ENCODE measurements around the gene CHIT1. TPM values are rescaled to one million over a fixed set of nuclear protein-coding genes. Genes with fewer than 3 reads are reported as not detected.

The CHIT1 gene
- total RNA-seq, 1 donor from 2014 or later: not detected

DNA sequence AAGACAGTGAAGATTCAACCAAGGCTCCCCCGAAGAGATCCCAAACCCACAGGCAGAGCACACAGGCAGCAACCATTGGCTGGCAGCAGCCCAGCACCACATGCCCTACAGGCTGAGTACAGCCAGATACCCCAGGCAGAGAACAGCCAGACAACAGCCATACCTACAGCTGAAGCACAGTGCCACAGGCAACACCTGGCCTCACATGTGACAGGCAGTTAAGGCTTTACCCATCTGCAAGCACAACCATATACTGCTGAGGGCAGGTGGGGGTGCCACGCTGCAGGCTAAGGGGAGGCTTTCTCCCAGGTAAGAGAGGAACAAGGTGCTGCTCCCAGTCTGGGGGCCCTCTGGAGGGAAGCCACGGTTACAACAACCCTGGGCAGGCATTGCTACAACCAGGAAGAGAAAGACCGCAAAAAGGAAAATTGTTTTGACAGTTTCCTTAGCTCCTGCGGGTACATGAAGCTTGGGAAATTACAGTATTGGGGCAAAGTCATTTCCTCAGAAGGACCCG lies 12.3 kb downstream of the CHIT1 start:
- no peak for DNase-seq (ENCODE audit: low read depth, low spot score)

DNA sequence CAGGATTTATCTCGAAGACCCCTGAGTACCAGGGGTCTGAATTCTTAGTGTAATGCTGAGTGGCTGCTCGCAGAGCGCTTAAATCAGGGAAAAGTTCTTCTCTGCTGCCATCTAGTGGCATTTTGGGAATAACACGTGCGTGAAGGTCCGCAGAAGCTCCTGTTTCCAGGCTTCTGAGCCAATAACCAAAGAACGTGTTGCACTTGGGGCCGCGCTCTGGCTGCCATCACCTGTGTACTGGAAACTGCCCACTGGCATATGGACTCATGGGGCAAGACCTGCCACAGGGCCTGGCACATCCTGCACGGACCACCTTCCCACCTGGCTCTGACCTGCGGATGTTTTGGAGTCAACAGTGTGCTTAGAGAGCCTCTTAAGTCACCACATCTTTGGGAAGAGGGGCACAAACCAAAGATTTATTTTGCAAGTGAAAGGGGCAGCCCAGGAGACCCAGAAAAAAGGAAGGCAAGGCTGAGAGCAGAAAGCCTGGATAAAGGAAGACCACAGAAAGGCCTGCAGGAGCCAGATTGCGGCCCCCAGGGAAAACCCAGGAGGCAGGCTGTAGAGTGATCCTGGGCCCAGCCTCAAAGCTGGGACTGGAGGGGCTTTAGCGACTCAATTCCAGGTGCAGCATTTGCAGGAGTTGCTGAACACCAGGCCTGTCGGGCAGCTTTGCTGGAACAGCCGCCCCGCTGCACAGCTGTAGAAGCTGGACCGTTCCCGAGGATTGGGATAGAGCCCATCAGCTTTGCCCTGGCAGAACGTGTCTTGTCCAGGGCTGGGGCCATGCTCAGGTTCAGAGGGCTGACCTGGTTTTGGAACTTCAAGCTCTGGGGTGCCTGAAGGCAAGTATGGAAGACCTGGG lies 13.0 kb downstream of the CHIT1 start:
- DNase-seq (ENCODE audit: low read depth, low spot score): no peak

DNA sequence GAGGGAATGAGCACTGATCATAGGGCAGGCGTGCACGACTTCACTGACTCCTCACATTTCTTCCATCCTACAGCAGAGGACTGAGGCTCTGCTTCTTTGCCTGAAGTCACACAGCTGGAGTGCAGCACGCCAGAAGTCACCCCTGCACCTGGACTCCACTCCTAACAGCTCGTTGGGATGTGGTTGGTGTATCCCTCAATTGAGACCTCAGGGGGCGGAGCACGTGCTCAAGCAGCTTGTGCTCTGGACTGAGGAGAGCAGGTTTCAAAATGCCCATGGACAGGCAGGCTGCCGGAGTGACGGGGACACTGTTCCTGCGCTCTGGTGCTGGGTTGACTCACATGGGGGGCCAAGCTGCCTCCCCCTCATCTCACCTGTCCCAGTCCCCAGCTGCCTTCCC lies 13.9 kb downstream of the CHIT1 start:
- DNase-seq (ENCODE audit: low read depth, low spot score): no peak

DNA sequence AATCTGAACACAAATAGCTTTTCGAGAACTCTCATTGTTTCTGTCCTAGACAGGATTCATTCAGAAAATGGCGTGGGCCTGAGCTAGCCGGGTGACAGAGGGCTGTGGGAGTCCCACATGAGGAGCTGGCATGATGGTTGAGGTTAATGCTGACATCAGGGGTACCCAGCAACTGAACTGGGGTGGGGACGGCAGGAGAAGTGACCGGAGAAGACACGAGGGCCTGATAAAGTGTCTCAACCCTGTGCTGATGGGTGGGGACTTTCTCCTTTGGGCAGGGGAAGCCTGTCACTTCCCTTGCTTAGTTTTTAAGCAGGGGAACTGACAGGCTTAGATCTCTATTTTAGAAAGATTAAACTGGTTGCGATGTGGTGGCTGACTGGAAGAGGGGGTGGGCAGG lies 14.6 kb downstream of the CHIT1 start:
- no peak for DNase-seq (ENCODE audit: low read depth, low spot score)

DNA sequence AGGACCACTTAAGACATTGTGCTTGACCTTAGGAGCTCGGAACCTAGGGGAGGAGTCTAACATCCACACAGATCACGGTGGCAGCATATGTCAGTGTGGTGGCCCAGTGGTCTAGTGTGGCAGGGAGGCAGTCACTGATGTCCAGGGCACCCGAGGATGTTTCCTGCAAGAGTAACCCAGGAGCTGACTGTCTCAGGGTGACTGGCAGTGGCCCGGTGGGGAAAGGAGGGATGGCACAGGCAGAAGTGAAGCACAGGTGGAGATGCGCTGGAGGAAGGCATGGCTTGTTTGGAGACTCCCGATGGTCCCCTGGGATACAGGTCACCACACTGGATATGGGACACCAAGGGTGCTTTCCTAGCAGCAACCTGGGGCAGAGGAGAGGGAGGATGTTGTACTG lies 16.3 kb downstream of the CHIT1 start:
- no peak for DNase-seq (ENCODE audit: low read depth, low spot score)

DNA sequence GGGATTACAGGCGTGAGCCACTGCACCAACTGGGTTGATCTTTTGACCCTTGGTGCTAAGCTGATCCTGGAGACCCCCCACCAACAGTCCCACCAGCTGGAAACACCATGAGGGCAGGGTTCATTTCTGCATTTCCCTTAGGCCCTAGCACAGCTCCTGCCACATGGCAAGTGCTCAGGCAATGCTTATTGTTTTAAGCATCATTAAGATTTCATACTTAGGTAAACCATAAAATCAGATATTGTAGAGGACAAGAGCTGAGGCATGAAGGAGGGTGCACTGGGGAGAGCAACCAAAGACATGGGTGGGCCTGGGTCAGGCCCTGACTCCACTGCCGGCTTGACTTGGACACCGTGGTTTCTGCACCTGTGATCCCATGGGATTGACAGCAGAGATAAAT lies 17.7 kb downstream of the CHIT1 start:
- DNase-seq (ENCODE audit: low read depth, low spot score): no peak

DNA sequence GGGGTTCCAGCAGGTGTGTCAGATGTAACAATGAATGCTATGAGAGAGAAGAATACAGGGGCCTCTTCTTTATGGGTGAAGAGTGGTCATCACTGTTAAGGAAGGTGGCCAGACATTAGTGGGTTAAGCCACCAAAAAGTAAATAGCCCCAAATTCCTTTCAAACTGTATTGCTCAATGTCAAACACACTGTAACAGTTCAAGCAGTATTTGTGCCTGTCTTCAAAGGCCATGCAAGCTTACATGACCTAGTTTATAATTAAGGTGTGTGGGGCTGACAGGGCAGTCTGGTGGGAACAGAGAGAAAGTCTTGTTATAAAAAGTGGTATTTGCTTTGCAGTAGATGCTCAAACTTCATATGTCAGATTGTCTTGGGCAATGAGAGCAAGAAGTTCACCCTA lies 18.5 kb downstream of the CHIT1 start:
- no peak for DNase-seq (ENCODE audit: low read depth, low spot score)

DNA sequence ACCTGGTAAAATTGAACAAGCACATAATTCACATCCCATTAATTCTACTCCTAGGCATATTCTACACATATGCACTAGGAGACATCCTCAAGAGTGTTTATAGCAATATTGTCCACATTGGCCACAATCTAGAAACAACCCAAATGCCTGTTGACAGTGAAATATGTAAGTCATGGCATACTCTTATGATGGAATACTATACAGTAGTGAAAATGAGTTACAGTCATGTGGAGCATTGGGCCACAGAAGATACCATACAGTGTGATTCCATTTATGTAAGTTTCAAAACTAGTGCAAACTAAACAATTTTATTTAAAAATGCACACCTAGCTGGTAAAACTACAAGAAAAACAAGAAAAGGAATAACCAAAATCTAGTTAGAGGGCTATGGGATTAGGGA lies 19.1 kb downstream of the CHIT1 start:
- no peak for DNase-seq (ENCODE audit: low read depth, low spot score)

DNA sequence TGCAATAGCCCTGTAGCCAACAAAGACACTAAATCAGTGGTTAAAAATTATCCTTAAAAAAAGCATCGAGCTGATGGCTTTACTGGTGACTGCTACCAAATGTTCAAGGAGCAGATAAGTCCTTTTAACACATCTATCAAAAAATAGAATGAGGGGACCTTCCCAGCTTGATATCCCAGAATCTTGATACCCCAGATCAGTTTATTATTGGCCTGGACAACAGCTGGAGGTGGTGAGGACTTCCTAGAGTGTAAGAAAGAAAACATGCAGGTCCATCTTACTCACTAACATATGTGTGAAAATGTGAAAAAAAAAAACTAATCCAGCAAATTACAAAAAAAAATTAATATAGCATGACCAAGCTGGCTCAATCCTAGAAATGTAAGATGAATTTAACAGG lies 21.3 kb downstream of the CHIT1 start:
- no peak for DNase-seq (ENCODE audit: low read depth, low spot score)

DNA sequence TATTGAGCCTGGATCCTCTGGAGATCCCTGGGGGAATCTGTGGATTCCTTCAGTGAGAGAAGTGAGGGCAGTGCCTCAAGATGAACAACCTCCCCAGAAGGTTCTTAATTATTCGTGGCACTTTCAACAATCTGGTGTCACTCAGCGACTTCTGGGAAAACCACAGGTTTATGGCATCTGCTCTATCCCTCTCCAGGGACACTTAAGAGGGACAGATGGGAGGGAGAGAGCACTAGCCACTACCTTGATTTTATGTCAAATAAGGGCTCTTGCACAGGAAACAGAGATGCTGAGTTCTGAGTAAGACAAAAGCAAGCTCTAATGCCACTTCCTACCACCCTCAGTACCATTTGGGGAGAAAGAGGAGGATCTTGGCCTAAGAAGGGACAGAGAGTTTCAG lies 21.7 kb downstream of the CHIT1 start:
- DNase-seq (ENCODE audit: low read depth, low spot score): no peak

DNA sequence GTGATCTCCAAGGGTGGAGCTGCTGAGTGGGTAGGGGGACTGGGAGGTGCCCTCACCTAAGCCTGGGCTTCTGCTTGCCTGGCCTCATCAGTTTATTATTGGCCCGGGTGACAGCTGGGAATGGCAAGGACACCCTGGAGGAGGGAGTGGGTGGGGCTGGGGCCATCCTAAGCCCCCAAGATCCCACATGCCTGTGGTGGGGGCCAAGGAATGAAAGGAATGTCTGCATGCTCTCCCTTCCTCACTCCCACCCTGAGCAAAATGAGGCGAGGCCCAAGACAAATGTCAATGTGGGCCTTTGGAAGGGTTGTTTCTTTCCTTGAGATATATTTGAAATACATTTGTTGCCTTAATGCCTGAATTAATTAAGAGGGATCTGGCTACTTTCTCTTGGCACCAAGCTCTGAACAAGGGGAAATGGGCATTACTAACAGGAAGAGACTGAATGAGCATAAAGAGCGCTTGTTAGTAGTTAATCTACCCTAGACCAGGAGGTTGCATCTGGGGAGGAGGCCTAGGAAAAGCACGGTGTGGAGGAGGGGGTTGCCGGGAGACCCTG lies 23.3 kb downstream of the CHIT1 start:
- DNase-seq (ENCODE audit: low read depth, low spot score): no peak

DNA sequence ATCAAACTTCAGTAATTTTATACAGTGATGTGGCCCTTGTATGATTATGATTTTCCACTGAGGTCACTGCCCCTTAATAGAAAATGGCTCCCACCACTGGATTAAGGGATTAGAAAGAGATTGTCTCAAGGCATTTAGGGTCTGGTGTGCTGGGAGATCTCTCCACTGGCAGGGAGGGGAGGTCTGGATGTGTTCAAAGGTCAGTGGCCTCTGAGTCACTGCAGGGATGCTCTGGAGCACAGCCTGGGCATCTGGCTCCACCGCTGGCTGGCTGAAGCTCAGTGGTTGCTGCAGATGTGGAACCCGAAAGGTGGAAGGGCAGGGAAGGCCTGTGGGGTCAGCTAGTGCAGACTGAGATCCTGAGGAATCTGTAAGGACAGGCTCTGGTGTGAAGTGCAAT lies 24.7 kb downstream of the CHIT1 start:
- no peak for DNase-seq (ENCODE audit: low read depth, low spot score)

DNA sequence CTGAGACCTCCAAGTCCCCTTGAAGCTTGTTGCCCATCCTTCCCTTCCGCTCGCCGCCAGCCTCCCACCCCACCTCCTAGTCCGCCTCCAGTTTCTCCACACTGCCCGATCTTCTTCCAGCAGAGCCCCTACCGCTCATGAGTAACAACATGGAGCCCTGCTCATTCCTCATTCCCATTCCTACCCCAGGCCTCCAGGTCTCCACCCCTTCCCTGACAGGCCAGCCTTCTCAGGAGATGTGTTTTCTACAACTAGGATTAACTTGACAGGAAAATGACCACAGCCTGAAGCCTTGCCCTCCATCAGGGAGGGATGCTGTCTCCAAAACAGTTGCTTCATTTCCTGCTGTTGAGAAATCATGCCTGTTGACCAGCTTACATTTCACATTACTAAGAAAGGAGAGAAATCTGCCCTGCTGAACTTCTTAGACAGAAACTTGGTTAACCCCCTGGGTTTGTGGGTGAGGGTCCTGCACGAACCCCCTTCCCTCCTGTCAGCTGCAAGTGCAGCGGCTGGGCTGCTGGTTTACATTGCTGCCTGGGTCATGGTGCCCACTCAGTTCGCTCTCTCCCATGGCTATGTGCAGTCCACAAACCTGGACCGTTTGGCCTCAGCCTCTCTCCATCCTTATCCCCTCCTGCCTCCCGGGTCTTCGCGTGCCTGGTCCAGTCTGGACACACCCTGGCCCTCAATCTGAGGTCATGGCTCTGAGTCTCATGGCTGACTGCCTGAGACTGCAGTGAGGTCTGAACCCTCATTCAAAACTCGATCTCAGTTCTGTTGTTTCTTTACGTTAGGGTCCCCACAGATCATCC lies 26.8 kb downstream of the CHIT1 start:
- no peak for DNase-seq (ENCODE audit: low read depth, low spot score)

DNA sequence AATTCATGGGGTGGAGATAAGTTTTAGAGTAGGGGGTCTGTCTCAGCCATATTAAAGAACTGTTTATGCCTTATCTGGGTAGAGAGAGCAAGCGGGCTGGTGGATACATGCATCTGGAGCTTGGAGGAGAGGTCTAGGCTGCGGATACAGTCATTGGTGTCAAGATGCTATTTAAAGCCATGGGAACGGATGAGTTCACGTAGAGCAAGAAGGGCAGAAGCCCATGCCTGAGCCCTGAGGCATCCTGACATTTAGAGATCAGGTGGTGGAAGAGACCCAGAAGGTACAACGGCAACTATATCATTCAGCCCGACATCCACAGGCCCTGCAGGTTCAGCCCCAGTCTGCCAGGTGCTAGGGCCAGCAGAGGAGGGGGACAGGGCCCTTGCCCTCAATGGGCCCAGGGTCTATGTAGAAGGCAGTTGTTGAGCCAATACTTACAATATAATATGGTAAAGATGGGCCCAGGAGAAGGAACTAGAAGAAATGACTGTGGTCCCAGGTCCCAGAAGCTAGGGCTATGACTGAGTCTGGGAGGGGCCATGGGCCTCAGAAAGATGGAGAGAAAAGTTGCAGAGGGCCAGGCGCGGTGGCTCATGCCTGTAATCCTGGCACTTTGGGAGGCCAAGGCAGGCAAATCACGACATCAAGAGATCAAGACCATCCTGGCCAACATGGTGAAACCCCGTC lies 27.8 kb downstream of the CHIT1 start:
- no peak for DNase-seq (ENCODE audit: low read depth, low spot score)

DNA sequence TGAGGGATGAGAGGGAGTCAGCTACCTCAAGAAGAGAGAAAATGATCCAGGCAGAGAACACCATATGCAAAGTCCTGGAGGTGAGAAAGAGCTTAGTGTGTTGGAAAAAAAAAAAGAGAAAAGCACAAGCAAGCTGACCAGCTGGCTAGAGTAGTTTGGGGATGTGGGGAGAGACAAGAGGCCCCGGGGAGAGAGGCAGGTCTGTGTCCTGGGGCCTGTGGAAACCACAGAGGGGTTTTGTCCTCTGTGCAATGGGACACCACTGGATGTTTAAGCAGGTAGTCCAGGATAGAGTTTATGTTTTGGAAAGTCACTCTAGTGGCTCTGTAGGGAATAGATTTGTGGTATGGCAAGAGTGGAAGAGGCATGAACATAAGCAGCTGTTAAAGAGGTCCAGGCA lies 28.6 kb downstream of the CHIT1 start:
- no peak for DNase-seq (ENCODE audit: low read depth, low spot score)

DNA sequence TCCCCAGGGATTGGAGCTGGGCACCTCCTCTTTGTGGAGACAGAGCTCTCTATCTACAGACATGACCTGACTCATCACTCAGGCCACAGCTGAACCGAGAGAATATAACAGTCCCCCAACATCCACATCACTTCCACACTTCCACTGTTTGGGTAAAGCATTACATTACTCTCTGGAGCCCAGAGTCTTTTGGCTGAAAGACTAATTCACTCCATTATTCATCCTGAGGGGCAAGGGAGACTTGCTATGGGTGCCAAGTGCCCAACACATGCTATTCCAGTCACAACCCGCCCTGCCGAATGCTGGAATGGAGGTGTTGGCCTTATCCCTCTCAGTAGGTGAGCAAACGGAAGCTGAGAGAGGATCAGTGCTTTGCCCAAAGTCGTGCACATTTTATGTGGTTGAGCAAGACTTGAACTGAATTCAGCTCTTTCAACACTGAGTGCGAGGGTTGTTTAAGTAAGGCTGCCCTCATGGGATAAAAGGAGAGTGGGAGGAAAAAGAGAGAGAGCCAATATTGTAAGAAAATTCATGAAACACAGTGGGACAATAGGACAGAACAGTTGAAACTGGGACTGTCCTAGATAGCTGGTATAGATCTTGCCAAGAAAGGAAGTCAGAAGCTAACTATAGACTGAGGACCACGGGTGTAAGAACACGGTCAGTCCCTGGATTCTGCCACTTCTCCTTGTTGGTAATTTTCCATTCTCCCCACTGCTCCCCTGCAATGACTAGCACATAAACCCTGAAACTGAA lies 29.5 kb downstream of the CHIT1 start:
- DNase-seq (ENCODE audit: low read depth, low spot score): no peak

DNA sequence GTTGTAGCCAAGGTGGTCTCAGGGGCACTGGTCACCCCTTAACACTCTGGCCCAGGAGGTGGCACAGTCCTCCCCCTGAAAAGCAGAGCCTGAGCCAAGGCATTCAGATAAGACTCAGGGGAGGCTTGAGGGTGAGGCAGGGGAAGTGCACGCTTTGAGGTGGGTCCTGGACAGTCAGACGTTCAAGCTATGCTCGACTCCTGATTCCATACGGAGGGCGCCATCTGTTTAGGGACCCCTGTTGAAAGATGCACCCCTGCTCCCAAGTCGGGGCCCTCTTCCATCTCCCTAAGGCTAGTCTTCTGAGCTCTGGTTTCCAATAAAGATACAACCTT lies 30.0 kb downstream of the CHIT1 start:
- no peak for DNase-seq (ENCODE audit: low read depth, low spot score)

DNA sequence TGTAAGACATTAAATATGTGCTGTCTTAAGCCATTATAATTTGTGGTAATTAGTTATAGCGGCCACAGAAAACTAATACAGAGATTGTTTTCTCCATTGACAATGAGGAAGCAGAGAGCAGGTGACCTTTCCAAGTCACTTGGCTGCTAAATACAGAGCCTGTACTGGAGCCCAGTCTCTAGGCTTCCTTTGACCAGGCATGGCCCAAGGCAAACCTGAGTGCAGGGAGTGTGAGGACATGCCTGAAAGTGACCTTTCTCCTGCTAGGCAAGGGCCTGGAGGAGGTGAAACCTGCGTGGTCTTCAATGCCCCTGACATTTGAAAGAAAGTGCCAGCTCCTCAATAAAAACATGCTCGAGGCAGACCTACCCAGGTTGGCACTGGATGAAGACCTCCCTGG lies 30.5 kb downstream of the CHIT1 start:
- no peak for DNase-seq (ENCODE audit: low read depth, low spot score)

DNA sequence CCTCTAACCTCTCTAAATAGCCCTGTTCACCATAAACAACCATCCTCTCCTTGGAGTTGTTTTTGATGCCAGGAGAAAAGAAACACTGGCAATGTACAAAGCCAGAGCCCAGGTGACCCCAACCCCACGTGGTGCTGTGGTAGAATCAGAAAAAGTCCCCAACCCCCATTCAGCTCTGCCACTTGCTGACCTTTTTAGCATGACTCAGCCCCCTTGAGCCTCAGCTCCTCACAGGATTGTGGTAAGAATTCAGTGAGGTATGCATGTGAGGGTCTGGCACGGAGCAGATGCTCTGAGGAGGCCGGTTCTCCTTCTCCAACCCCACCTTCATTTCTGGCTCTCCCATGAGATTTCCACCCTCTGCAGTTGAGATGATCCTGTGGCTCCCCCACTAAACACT lies 31.8 kb downstream of the CHIT1 start:
- no peak for DNase-seq (ENCODE audit: low read depth, low spot score)

DNA sequence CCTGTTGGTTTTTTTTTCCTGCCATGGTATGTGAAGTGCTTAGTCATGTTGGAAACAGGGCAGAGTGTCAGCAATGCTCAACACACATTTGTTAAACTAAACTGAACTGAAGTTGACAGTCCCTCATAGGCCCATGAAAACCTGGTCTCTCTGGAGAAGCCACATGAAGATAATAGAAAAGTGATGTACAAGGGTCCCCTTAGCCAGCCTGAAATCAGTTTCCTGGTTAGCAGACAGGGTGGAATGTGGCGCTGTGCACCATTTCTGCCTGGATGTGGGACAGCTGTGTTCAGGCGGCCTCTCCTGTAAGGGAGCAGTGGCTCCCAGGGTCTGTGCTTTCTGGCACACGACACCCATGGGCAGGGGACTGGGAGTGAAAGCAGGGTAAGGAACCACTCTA lies 33.1 kb downstream of the CHIT1 start:
- DNase-seq (ENCODE audit: low read depth, low spot score): no peak

DNA sequence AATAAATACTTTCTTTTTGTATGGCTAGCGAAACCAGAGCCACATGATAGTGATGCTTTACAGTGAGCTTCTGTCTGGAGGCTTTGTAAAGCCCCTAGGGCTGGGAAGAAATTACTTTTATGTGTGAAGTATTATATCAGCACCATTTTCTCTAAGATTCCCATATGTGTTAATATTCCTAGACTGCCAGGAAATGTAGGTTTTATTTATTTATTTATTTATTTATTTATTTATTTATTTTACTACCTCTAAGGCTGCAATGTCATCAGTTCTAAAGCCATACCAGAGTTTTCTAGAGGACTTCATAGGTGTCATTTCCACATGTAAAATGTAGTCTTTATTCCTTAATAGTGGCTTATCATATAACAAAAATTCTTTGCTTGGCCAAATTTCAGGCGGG lies 38.5 kb downstream of the CHIT1 start:
- DNase-seq (ENCODE audit: low read depth, low spot score): no peak

Data from pulmonary artery endothelial cell (primary cell).